Muscle of arm (tissue), 12 donors: ENCODE data around the gene TBL1Y. TPM values are rescaled to one million over a fixed set of nuclear protein-coding genes. Genes with fewer than 3 reads are reported as not detected.
"Not testable (repeated sequence)": the region's sequence is repeated elsewhere in the genome, so short reads cannot be mapped to it uniquely, and the experiment has no call there.

Experiments
- DNase-seq: peaks from one replicate; pipeline ENCODE4 v3.0.0-alpha.2; 2013
- polyA plus RNA-seq, 12 donors: library from polyadenylated mRNA; unstranded; fragments of 120-200 nt; gene quantifications; one replicate each; pipeline ENCODE4 v1.2.1, GENCODE V29; 2013; ENCODE audit not compliant: insufficient read length in 12 of 12

Gene TBL1Y
- polyA plus RNA-seq, 12 donors = 0.07 to 0.65 (median 0.21) TPM; not detected in 5

DNA sequence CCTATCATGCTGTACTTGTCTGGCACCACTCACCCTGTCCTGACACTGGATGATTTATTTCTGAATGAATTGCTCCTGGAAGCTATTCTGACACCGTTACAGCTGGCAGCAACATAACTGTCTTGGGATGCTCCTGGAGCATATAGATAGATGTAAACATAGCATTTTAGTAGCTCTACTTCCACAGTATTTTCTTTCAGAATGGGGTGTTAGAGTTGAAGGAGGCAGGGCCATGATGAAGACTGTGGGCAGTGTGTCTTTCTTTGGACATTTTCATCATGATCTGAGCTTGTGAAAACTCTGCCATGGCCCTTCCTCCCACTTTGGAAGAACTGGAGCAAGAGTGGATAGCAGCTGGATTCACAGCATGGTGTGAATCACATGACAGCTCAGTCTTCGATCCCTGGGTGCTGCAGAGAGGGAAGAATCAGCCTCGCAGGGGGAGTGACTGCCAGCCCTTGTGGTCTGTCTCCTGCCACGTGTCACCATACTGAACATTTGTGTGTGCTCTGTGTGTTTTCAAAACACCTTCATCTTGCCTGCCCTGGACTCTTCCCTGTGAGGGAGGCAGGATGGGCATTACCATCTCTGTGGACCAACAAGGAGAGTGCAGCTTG is 61.9 kb downstream of the TBL1Y start:
- DNase-seq = no peak

DNA sequence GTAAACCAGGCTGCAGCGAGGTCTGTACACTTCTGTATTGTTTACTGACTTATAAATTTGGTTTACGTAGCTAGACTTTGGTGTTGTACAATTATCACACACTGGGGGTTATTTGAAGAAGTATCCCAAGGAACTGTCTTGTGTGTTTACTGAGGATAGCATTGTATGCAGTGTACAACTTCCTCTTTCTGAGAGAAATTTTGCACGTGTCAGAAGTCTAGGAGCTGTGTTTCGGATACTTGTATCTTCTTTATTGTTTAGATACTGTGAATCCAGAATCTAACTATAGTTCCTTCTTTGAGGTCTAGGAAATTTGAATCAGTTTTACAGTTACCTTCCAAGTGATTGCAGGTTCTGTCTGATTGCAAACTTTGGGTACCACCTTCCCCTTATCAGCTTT is 64.5 kb downstream of the TBL1Y start:
- no peak for DNase-seq

DNA sequence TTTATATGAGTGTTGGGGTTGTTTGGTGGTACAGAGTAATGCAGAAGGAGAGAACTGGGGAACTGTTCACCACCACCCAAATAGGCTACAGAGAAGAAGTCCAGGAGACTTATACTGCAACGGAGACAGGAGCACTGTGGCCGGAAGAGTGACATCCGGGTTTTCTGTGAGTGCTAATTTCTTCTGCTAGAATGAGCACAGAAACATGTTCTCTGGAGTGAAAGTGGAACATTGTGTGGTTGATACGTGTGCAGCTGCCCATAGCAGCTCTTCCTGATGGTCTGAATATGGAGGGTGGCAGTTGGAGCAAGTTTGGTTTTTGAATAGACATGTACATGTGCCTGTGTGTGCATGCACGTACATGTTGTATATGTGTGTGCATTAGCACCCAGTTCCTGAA is 67.3 kb downstream of the TBL1Y start:
- DNase-seq = no peak

DNA sequence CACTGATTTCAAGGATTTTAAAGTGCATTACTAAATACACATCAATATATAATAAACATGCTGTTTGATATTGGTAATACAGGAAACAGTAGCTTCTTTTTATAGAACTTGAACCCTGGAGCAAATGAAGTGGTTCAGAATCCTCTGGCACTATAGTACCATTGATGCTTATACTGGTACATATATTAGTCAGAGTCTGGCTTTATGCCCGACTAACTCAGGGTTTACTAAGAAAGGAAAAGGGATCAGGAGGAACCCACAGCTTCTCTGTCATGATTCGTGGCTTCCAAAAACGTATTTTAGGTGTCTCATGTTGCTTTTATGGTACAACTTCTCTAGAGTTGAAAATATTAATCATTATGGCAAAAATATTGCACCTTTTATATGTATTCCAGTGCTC is 72.7 kb downstream of the TBL1Y start:
- DNase-seq = no peak

DNA sequence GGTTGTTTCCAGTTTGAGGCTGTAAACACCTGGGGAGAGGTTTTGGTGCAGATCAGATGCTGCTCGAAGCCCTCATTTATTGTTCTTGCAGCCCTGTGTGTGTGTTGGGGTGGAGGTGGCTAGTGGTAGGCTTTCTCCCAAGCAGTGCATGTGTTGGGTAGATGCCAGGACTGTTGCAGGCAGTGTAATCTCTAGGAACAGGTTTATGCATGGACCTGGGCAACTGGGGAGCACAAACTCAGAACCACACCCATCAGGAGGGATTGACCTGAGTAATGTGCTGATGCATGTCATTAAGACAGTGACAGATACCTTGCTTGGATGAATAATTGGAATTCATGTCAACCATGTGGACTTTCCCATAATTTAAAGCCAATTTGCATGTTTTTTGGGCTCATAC is 77.3 kb downstream of the TBL1Y start:
- DNase-seq = no peak

DNA sequence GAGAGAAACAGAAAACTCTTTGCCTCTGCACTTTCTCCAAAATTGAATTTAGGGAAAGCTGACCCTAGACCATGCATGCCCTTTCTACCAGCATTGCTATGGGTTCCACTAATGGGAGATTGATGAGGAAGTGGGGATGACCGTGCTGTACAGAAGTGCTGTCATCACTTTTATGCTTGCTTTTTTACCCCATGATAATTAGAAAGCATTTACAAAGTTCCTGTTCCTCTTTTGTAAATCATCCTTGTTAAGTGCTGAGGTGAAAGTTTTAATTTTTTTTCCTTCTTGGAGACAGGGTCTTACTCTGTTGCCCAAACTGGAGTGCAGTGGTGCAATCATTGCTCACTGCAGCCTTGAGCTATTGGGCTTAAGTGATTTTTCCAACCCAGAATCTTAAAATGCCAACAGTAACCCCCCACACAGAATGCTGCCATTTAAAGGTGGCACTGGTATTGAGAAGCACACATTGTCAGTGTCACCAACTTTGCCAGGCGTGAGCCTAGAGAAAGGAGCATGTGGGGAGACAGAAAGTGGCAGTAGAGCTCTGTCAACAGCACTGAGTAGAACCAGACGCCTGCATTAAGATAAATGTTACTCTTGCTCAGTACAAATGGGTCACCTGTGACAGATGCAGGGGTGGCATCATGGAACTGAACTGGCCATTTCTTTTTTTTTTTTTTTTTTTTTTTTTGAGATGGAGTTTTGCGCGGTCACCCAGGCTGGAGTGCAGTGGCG is 79.6 kb downstream of the TBL1Y start:
- DNase-seq = no peak

DNA sequence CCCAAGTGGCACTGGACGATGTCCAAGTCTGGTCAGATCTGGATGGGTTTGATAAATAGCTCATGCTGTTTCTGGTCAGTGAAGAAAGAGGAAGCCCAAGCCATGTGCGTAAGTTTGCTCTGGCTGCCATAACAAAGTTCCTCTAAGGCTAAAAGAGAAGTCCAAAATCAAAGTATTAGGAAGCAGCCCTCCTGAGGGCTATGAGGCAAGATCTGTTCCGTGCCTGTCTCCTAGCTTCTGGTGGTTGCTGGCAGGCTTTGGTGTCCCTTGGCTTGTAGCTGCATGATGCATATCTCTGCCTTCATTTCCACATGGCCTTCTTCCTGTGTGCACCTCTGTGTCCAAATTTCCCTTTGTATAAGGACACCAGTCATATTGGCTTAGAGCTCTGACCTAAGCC is 81.5 kb downstream of the TBL1Y start:
- no peak for DNase-seq

DNA sequence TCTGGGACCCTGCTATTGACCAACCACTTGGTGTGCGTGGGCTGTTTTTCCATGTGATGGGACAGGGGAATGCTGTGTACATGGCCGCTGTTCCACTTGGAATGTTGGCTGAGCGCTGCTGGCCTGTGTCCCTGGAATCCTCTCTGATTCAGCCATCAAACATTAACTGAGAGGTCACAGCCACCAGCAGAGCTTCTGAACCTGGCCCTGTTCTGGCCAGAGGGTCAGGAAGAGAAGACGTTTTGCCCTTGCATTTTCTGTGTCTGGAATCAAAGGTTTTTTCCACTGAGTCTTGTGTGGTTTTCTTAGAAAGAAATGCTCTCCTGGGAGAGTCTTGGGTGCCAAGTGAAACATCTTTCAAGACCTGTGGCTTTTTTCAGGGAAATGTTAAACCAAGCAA is 85.5 kb downstream of the TBL1Y start:
- DNase-seq = no peak

DNA sequence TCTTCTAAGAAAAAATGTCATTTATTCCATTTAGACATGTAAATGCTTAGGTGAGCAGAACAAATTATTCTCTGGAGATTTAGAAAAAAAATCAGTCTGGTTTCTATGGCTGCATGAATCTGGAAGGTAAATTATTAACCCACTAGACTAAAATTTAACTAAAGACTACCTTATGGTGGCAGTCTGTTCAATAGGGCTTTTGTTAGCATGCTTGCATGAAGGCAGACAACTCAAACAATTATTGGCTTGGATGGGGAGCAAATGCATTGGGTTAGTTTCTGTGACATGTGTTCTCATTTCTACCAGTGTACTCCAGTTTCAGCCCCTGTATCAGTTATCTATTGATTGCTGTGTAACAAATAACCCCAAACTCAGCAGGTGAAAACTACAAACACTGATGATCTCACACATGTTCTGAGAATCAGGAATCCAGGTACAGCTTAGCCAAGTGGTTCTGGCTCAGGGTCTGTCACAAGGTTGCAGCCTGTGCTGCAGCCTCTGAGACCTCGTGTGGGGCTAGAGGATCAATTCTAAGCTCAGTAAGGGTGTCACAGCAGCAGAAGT is 87.1 kb downstream of the TBL1Y start:
- no peak for DNase-seq

DNA sequence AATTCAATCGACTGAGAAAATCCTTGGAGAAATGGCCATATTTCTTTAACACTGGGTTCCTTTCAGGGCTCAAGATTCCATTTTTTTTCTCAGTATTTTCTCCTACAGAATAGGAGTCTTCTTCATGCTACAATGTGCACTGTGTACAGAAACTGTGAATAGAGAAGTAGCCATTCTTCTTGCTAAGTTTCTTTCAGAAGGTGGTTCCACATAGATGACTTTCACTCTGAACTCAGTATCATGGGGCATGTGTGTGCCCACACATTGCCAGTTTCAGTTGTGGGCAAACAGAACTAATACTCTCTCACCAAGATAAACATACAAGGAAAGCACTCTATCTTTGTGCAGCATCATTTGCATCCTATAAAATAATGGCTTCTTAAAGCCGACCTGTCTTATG is 89.4 kb downstream of the TBL1Y start:
- no peak for DNase-seq

DNA sequence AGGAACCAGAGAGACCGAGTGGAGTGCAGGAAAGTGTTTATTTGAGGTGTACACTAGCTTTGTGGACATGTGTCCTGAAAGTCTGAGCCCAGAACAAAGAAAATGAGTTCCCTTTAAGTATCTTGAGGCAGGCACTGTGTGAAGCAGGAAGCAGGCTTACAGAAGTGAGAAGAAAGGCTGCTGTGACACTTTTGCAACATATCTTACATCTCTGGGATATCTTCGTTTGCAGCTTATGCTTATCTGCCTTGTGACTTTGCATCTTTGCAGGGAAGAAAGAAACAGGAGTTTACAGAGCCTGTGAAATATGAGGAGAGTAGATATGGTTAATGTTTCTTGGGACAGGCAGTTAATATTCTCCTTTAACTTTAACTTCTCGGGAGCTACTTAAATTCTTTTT is 92.1 kb downstream of the TBL1Y start:
- DNase-seq = no peak

DNA sequence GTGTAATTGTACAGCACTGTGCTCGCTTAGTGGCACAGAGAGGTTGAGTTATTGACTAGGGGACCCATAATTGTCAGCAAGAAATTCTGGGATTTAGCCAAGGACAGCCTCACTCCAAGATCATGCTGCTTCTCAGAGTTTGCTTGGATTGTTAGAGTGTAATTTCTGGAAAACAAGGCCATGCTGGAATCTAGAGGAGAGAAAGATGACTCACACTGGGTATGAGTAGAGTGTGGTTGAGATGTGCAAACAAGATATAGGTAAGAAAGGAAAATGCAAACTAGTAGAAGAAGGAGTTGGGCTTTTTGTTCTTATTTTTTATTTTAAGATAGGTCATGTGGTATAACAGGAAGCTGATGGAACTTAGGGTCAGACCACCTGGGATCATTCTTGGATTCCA is 97.4 kb downstream of the TBL1Y start:
- no peak for DNase-seq

DNA sequence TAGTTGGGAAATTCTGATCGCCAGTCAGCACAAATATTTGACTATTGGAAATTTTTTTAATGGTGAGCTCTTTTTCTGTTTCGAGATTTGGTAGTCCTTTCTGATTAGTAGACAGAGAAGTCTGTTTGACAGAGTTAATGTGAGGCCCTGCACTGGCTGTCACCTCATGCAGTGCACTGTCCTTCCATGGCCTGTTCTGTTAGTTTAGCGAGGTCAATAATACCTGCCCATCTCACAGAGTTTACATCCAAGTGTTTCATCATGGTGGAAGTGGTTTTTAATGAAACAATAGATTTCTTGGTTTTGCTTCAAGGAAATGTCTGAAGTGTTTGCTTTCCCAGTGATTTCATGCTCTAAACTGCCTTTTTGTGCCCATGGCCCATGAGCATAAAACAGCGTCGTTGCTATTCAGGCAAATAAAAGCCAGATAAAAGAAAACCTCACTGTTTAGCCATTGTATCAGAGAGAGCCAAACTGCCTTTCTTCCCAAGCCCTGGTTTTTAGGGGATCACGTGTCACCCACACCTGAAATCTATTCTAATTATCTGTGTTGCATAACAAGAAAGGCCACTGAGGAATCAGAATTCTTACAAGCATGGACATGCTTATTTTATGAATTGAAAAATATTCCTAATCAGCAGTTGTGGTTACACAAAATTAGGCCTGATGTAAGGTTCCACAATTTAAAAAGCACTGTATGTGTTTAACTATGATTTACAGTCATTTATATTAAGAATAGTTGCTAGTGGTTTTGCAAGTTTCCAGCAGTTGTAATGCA is 98.3 kb downstream of the TBL1Y start:
- no peak for DNase-seq

DNA sequence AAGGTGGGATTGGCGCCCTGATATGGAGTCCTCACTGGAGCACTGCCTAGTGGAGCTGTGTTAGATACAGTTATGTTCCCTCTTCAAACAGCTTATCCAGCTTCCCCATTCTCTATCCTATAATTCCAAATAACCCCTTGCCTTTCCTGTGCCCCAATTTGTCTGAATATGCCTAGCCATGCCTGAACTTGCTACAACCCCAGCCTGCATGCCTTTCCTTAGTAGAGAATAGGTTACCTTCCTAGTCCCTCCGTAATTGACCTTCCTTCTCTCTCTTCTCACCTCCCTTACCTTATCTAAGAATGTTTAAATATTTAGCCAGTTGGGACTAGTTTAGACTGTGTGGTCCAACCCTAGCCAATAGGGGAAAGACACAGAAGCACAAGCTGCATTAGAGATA is 102.6 kb downstream of the TBL1Y start:
- no peak for DNase-seq

DNA sequence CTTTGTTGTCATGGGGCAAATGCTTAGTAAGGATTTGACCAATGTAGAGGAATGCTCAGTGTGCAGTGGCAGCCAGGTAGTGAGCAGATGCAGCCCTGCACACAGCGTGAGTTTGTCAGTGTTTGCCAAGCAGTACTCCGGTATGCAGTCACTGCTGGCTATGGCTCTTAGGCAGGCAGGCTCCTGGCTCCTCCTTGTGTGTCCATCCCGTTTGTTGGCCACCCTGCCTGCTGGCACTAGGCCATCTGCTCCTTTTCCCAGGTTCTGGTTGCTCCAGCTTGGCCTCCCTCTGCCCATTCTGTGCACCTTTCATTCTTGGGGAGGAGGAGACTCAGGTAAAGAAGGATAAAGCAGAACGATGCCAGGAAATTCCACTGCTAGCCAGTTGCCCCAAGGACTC is 106.0 kb downstream of the TBL1Y start:
- no peak for DNase-seq

DNA sequence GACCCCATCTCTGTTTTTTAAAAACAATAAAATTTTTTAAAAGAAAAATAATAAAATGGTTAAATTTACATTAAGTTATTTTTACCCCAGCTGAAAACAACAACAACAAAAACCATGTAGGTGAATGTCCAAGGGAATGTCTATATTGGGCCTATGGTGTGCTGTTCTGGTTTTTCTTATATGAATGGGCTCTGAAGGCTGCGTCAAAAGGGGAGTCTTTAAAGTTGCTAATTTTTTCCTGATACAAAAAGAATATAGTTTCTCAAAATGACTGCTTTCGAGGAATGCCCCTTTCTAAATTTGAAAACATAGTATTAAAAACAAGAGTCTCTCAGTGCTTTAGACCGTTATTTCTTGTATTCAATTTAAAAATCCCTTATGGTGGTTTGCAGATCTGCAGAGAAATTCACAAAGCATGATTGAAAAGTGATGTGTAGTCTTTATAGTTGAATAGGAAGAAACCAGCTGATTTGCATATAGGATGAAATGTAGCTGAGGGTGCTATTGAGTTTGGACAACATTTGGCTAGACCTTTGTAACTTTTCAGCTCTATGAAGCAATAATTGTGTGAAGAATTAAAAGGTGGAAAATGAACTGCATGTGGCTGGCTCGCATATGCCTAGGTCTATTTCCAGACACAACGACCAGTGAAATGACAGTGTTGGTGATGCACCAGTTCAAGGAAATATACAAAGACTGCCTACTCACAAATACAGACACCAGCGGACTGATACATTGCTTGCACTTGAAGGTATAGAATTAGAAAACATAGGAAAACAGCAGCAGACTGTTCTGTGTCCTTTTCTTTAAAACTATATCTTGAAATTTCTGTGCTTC is 107.0 kb downstream of the TBL1Y start:
- no peak for DNase-seq

DNA sequence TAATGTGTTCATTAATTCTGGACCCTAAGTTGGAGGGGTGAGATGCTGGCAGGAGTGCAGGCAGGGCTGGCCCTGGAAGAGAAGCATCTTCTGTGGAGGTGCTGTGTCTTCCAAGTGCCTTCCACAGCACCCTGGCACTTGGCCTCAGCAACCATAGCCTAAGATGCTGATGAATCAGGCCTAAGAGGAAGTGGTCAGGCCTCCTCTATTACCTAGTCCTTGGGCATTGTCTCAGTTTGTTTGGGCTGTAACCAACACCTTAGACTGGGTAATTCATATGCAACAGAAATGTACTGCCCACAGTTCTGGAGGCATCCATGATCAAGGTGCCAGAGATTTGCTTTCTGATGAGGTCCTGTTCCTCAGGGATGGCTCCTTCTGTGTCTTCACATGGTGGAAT is 128.5 kb downstream of the TBL1Y start:
- no peak for DNase-seq

DNA sequence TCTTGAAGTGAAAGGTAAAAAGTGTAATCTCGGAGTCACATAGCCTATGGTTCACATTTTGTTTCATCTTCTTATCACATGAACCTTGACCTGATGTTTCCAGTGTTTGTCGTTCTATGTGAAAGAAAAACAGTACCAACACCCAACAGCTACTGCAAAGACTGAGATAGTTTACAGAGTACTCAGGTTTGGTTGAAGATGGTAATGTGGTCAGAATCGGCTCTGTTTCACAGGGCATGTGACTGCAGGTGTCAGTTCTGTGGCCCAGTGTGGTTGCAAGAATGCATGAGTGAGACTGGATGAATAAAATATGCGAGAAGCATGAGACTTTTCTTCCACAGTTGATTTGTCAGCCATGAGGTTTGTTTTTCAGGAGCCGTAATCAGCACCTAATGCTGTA is 130.2 kb downstream of the TBL1Y start:
- no peak for DNase-seq

DNA sequence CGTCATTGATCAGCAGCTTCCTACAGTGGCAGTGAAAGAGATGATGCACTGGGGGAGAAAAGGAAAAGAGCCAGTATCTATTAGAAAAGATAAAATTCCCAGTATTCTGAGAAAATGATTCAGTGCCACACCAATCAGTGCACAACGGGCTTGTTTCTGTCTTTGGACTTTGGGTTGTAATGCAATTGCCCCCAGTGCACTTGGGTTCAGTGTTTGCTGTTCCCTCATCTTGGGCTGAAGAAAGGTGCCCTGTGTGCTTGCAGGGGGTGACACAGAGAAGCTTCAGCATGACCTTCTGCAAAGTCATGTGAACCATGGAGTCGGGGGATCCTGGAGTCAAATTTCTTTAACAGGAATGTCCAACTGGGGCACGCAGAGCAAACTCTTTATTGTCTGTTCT is 131.5 kb downstream of the TBL1Y start:
- no peak for DNase-seq

DNA sequence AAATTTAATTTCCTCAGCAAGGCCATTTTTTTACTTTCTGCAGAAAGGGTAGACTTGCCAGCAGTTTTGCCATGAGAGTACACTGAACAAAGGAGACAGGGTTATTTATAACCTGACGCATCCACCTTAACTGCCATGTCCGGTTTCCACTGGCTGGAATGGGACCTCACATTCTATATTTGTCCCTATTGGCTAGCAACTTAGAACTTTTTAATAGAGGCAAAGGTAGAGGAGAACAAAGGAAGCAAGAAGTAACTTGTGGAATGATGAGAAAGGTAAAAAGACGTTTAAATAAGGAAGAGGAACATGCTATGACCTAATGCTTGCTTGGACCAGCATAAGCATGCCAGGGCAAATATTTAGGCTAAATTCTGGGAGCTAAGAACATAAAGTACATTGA is 142.0 kb downstream of the TBL1Y start:
- DNase-seq = not testable (repeated sequence)

DNA sequence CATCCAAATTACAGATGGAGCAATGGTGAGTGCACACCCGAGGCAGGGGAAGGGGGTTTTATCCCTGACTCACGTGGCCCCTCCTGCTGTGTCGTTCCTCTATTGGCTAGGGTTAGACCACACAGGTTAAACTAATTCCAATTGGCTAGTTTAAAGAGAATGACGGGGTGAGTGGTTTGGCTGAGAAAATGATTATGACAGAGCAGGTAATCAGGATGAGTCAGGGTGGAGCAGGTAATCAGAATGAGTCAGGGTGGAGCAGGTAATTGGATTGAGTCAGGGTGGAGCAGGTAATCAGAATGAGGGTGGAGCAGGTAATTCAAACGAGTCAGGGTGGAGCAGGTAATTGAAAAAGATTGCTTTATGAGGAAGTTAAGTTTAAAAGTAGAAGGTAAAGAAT is 146.4 kb downstream of the TBL1Y start:
- no peak for DNase-seq

DNA sequence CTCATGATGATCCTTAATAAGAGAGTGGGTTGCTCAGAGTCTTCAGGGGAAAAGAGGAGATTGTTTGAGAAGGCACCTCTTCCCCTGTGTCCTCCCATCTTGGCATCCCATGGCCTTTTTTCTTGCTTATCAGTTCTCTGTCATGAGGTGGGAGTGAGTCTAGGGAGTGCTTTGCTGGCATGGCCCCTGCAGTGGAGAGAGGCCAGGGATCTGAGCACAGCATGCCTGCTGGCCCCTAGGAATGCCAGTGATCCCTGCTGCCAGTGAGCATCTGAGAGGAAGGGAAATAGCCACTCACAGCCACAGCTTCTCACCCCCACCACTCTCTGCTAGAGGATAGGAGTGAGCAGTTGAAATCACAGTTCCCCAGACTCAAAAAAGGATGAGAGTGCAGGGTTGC is 168.2 kb downstream of the TBL1Y start:
- no peak for DNase-seq
